ENCODE measurements around the gene OTOP3.

The OTOP3 gene

DNA sequence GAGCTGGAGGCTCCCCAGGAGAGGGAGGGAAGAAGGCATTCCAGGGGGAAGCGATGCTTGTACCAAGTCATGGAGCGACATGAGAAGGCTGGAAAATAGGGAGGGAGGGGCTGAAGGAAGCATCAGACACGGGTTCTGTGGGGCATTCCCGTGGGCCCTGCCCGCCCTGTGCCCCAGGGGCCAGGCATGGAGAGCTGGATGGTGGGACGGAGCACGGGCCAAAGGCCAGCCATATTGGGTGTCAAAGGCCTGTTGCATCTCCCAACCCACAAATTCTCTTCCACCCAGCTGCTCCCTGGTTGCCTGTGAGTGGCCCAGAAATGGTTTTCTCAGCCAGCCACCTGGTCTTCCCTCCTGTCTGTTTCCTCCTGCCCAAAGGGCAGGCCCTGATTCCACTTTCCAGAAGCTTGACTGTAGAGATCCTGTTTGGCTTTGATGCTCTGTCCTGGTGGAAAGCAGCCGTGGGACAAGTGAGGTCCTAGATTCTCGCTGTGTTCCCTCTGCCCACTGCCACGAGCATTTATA is 54.9 kb downstream of the OTOP3 start:
- DNase-seq: no peak

- DNase-seq: no peak
Measured at GRCh38 chr17:74992223-74992622, 56.5 kb downstream of the OTOP3 start.

DNA sequence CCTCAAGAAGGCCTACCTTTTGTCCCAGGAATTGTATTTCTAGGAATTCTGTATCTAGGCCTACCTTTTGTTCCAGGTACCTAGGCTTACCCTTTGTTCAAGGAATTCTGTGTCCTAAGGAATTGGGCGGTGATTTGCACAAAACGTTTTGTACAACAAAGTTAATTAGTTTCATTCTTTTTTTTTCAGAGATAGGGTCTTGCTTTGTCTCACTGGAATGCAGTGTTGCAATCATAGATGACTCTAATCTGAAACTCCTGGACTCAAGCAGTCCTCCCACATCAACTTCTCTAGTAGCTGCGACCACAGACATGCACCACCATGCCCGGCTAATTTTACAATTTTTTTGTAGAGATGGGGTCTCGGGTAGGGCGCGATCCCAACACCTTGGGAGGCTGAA is 58.7 kb downstream of the OTOP3 start:
- DNase-seq: no peak

DNA sequence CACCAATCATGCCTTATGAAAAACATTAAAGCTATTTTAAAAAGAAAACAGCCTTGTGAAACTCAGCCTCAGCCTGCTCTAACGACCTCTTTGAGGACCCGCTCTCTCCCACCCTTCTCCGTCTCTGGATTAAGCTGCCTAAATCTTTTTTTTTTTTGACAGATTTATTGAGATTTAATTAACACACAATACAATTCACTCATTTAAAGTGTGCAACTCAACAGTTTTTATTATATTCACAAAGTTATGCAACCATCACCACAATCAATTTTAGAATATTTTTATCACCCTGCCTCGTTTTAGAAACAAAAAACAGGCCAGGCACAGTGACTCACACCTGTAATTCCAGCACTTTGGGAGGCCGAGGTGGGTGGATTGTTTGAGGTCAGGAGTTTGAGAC is 60.1 kb downstream of the OTOP3 start:
- DNase-seq: no peak

- no peak for DNase-seq
Measured at GRCh38 chr17:74998783-74999182, 63.1 kb downstream of the OTOP3 start.

DNA sequence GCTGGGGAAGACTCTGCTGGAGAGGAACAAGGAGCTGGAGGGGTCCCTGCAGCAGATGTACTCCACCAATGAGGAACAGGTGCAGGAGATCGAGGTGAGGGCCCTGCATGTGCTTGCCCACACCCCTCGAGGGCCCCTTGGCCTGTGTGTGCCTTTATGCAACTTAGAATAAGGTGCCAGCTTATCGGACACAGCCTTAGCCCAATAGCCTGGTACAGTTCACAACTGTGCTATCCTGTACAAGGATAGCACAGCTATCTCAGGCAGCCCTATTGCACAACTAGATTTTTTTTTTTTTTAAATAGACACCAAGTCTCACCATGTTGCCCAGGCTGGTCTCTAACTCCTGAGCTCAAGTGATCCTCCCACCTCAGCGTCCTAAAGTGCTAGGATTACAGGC is 63.8 kb downstream of the OTOP3 start:
- DNase-seq: no peak
